ENCODE measurements around the gene HECW1. TPM values are rescaled to one million over a fixed set of nuclear protein-coding genes. Genes with fewer than 3 reads are reported as not detected.

HECW1 gene
- total and polyA plus RNA-seq, 10 of the 15 experiments (the other 5 are each of a cell fraction or from before 2014, with no cell fraction given) = under 0.01 to 0.31 (median 0.04) TPM; not detected in 3

DNA sequence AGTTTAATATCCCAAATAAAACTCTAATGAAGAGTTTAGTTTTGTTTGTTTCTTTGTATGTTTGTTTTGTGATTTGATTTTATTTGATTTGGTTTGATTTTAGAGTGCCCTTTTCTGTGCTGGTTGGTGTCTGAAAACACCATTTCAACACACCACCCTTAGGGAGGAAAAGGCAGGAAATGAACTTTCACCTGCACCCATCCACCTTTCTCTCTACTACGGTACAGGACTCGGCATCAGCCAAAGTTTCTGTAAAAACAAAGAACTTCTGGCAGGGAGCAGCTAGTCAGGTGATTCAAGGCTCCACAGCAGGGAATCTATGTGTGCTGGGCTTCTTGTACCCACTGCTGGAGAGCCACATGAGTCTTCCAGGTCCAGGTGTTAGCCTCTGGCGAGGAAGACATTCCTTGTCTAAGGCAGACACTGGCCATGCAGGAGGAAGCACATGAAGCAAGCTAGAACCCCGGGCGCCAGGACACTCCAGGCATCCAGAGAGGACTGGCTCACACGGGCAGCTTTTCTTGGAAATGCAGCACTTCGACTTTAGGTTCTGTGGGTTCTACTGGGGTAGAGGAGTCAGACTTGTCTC lies 448.4 kb downstream of the HECW1 start:
- no peaks in the 10 kb centered on the region for H3K36me3 ChIP-seq (ENCODE audit: control insufficient read depth in 2 of 2, insufficient read depth in 2 of 2, low read length in 1 of 2)
- no peak overlapping the region for H3K4me2 ChIP-seq (ENCODE audit: control insufficient read depth, insufficient read depth)
- no peaks in the 10 kb centered on the region for H3K79me2 ChIP-seq (ENCODE audit: control insufficient read depth, insufficient read depth, low read length)
- TF ChIP-seq, protein P1, sequence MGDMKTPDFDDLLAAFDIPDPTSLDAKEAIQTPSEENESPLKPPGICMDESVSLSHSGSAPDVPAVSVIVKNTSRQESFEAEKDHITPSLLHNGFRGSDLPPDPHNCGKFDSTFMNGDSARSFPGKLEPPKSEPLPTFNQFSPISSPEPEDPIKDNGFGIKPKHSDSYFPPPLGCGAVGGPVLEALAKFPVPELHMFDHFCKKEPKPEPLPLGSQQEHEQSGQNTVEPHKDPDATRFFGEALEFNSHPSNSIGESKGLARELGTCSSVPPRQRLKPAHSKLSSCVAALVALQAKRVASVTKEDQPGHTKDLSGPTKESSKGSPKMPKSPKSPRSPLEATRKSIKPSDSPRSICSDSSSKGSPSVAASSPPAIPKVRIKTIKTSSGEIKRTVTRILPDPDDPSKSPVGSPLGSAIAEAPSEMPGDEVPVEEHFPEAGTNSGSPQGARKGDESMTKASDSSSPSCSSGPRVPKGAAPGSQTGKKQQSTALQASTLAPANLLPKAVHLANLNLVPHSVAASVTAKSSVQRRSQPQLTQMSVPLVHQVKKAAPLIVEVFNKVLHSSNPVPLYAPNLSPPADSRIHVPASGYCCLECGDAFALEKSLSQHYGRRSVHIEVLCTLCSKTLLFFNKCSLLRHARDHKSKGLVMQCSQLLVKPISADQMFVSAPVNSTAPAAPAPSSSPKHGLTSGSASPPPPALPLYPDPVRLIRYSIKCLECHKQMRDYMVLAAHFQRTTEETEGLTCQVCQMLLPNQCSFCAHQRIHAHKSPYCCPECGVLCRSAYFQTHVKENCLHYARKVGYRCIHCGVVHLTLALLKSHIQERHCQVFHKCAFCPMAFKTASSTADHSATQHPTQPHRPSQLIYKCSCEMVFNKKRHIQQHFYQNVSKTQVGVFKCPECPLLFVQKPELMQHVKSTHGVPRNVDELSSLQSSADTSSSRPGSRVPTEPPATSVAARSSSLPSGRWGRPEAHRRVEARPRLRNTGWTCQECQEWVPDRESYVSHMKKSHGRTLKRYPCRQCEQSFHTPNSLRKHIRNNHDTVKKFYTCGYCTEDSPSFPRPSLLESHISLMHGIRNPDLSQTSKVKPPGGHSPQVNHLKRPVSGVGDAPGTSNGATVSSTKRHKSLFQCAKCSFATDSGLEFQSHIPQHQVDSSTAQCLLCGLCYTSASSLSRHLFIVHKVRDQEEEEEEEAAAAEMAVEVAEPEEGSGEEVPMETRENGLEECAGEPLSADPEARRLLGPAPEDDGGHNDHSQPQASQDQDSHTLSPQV (IDR thresholded peaks at IDR 0.05) = no peak
- TF ChIP-seq RFX5 (IDR thresholded peaks at IDR 0.05; ENCODE audit: low read depth, low read length) (no peak), SPI1 (IDR thresholded peaks at IDR 0.05; ENCODE audit: borderline replicate concordance, insufficient read depth, low read depth, low read length) (no peak)
- TF ChIP-seq, protein P2, sequence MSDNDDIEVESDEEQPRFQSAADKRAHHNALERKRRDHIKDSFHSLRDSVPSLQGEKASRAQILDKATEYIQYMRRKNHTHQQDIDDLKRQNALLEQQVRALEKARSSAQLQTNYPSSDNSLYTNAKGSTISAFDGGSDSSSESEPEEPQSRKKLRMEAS (IDR thresholded peaks at IDR 0.05; ENCODE audit: low read depth, low read length) = no peak
- H3K9me3 ChIP-seq (replicated peaks; ENCODE audit: control insufficient read depth, insufficient read depth, low read length) = no peaks in the 10 kb centered on the region
- BruUV-seq (replicated peaks) = no TSS peak
- SMC1A ChIA-PET (ENCODE audit: uncharacterized antibody, unreplicated experiment) = interaction anchor here (0.8 kb wide), 1 partner anchor 82 kb away, joined by 3 read pairs; no protein-coding TSS in a partner anchor
- RAD21 ChIA-PET (ENCODE audit: unreplicated experiment) = no interaction called here
- 25% methylated on average over 7 of the region's 7 CpGs for WGBS (ENCODE audit: insufficient coverage, insufficient replicate concordance, low lambda C conversion rate, missing lambda C conversion rate)
- H4K20me1 ChIP-seq (ENCODE audit: control insufficient read depth, insufficient read depth) = no peaks in the 10 kb centered on the region; the same call in 1 of the 2 replicates
- no peak overlapping the region for H2AFZ ChIP-seq (ENCODE audit: control insufficient read depth, low read depth, low read length)
- H3K27ac ChIP-seq (ENCODE audit: control insufficient read depth, insufficient read depth) = no peak overlapping the region
- in situ Hi-C loops (cut with MboI) (no loop called here), intact Hi-C loops (cut with micrococcal nuclease; ENCODE audit: unreplicated experiment) (no loop called here)
- no peak overlapping the region for H3K4me3 ChIP-seq
- no peaks in the 10 kb centered on the region; a peak in 1 of 4 replicates for H3K27me3 ChIP-seq (replicated peaks in 1 of 2; ENCODE audit: control insufficient read depth in 2 of 2, insufficient read depth in 2 of 2, low read length in 1 of 2)
- H3K9ac ChIP-seq (ENCODE audit: control insufficient read depth, insufficient read depth, low read length) = no peak overlapping the region
- DNase-seq (ENCODE audit: low read depth, low spot score) = no peak
- CTCF ChIA-PET = no interaction called here
- H3K4me1 ChIP-seq (ENCODE audit: control insufficient read depth, insufficient read depth, low read length) = no peaks in the 10 kb centered on the region
- no peak for FAIRE-seq
- no peak for ATAC-seq
- POLR2A ChIA-PET = no interaction called here

Data from GM12878 (cell line).